Testis (tissue), 3 donors: ENCODE data around the gene CAMP. TPM values are rescaled to one million over a fixed set of nuclear protein-coding genes. Genes with fewer than 3 reads are reported as not detected.
"Not testable (repeated sequence)": the region's sequence is repeated elsewhere in the genome, so short reads cannot be mapped to it uniquely, and the experiment has no call there.

ENCODE experiments used
- DNase-seq: peaks from one replicate; pipeline ENCODE4 v3.0.0-alpha.2; 2019
- H3K27ac ChIP-seq, 2 donors: fragments of 200-600 bp; sonication (generic); one replicate each; pipeline ENCODE4 v1.5.1; 2019
- H3K27me3 ChIP-seq: fragments of 200-600 bp; sonication (generic); one replicate; pipeline ENCODE4 v1.5.1; 2019
- H3K36me3 ChIP-seq: fragments of 200-600 bp; sonication (generic); one replicate; pipeline ENCODE4 v1.5.1; 2017; ENCODE audit warnings: low read depth; ENCODE audit errors: missing control alignments
- H3K4me1 ChIP-seq: fragments of 200-600 bp; sonication (generic); one replicate; pipeline ENCODE4 v1.5.1; 2019
- H3K4me3 ChIP-seq, 2 donors: fragments of 200-600 bp; sonication (generic); one replicate each; pipeline ENCODE4 v1.5.1; 2017 to 2019
- H3K9me3 ChIP-seq: fragments of 200-600 bp; sonication (generic); one replicate; pipeline ENCODE4 v1.5.1; 2017
- CTCF ChIP-seq, 3 experiments: fragments of 450-650 bp in 2 of 3; fragments of 200-600 bp in 1 of 3; sonication (generic) in 1 of 3; IDR thresholded peaks; one replicate each; pipeline ENCODE4 v1.5.1; 2016 to 2019; ENCODE audit warnings: antibody characterized with exemption in 3 of 3, mild to moderate bottlenecking in 2 of 3, moderate library complexity in 1 of 3
- POLR2A ChIP-seq: fragments of 450-650 bp; IDR thresholded peaks from one replicate; pipeline ENCODE4 v1.6.1; 2017; ENCODE audit warnings: antibody characterized with exemption, mild to moderate bottlenecking, moderate library complexity
- WGBS, 2 donors: methylation state at CpG; one replicate each; pipeline ENCODE4 v1.1.5; 2018; 5-methylcytosine and 5-hydroxymethylcytosine counted together
- intact Hi-C: fragments of 100-400 bp; cut with DNase I; formaldehyde crosslinking; loops from one replicate; pipeline ENCODE4 v1.15.1; 2023; ENCODE audit warnings: low total_unique reads
- polyA plus RNA-seq: library from polyadenylated mRNA; stranded (reverse); fragments of 350-450 nt; fragmentation: Illumina TruSeq; extraction: RNeasy Lipid Tissue Mini Kit (QIAGEN cat#74804); gene quantifications from one replicate; pipeline ENCODE4 v1.2.3, GENCODE V29; 2014; ENCODE audit warnings: low read depth, low replicate concordance; ENCODE audit not compliant: insufficient read depth
- total RNA-seq, 2 donors: library from RNA; depleted of rRNA; stranded (reverse); fragments of >200 nt; gene quantifications; one replicate each; pipeline ENCODE4 v1.2.3, GENCODE V29; 2016

The CAMP gene
- total and polyA plus RNA-seq, 3 donors from 2014 or later: 1.4 to 2.8 (median 1.7) TPM

- 95% methylated on average over 4 of the region's 4 CpGs for WGBS, 2 donors
Measured at GRCh38 chr3:48209445-48209844, 13.8 kb upstream of the CAMP start.

GRCh38 chr3:48210534-48210933 is 12.8 kb upstream of the CAMP start:
- DNase-seq, intact Hi-C loops, H3K27ac ChIP-seq, H3K36me3 ChIP-seq, H3K9me3 ChIP-seq, H3K4me1 ChIP-seq, H3K27me3 ChIP-seq, H3K4me3 ChIP-seq: not testable (repeated sequence)
- 72% methylated on average over 46 of the region's 48 CpGs; no CpG with 5 or more reads in 1 of the 2 donors for WGBS, 2 donors

More at GRCh38 chr3:48209445-48209844, 13.8 kb upstream of the CAMP start:
- TF ChIP-seq POLR2A (no peak), CTCF (IDR thresholded peaks at IDR 0.05) (no peak)
- Histone ChIP-seq H3K27me3 (no peaks in the 10 kb centered on the region), H3K27ac (no peak overlapping the region), H3K36me3 (no peaks in the 10 kb centered on the region), H3K4me1 (no peaks in the 10 kb centered on the region), H3K4me3 (no peak overlapping the region), H3K9me3 (no peaks in the 10 kb centered on the region)
- intact Hi-C loops: no loop called here
- DNase-seq: no peak

- H3K9me3 ChIP-seq, H3K27ac ChIP-seq, intact Hi-C loops, H3K4me3 ChIP-seq, DNase-seq, H3K36me3 ChIP-seq, H3K27me3 ChIP-seq: not testable (repeated sequence)
- H3K4me1 ChIP-seq: peaks cover 19% of the 10 kb centered on the region
- no CpG with 5 or more reads among the region's 36 CpGs for WGBS, 2 donors
Measured at GRCh38 chr3:48211776-48212175, 11.5 kb upstream of the CAMP start.

GRCh38 chr3:48214225-48214624 is 9.1 kb upstream of the CAMP start:
- Histone ChIP-seq H3K36me3 (no peaks in the 10 kb centered on the region), H3K9me3 (no peaks in the 10 kb centered on the region), H3K27ac (no peak overlapping the region), H3K27me3 (no peaks in the 10 kb centered on the region), H3K4me3 (no peak overlapping the region), H3K4me1 (peaks cover 26% of the 10 kb centered on the region)
- DNase-seq: no peak
- WGBS, 2 donors: 95 to 100% methylated on average over 3 of the region's 3 CpGs
- TF ChIP-seq CTCF (IDR thresholded peaks at IDR 0.05) (no peak), POLR2A (no peak)
- intact Hi-C loops: no loop called here

GRCh38 chr3:48215019-48215418 is 8.3 kb upstream of the CAMP start:
- Histone ChIP-seq H3K27ac (peak overlapping the region; percentile 59 to 82), H3K27me3 (no peaks in the 10 kb centered on the region), H3K36me3 (no peaks in the 10 kb centered on the region), H3K4me3 (no peak overlapping the region), H3K9me3 (no peaks in the 10 kb centered on the region), H3K4me1 (peaks cover 26% of the 10 kb centered on the region)
- TF ChIP-seq CTCF (IDR thresholded peaks at IDR 0.05) (no peak), POLR2A (no peak)
- intact Hi-C loops: no loop called here
- peak; percentile 43 for DNase-seq
- WGBS, 2 donors: 56 to 65% methylated on average over 3 of the region's 3 CpGs

GRCh38 chr3:48215466-48215865 is 7.8 kb upstream of the CAMP start:
- Histone ChIP-seq H3K27ac (peak overlapping the region; percentile 59 to 82), H3K4me1 (peaks cover 26% of the 10 kb centered on the region), H3K9me3 (no peaks in the 10 kb centered on the region), H3K36me3 (no peaks in the 10 kb centered on the region), H3K4me3 (no peak overlapping the region), H3K27me3 (no peaks in the 10 kb centered on the region)
- 33 to 44% methylated on average over 4 of the region's 4 CpGs for WGBS, 2 donors
- intact Hi-C loops: no loop called here
- TF ChIP-seq POLR2A (no peak), CTCF (IDR thresholded peaks at IDR 0.05) (no peak)
- peak; percentile 58 for DNase-seq
